Body of pancreas (tissue), 4 donors: ENCODE results near the gene LCE2B. TPM values are rescaled to one million over a fixed set of nuclear protein-coding genes. Genes with fewer than 3 reads are reported as not detected.
"Not testable (repeated sequence)": the region's sequence is repeated elsewhere in the genome, so short reads cannot be mapped to it uniquely, and the experiment has no call there.

Experiments used
- ATAC-seq: fragments of 150-250 bp; one replicate; pipeline ENCODE4 v1.9.1; 2016
- DNase-seq, 4 donors: peaks; one replicate each; pipeline ENCODE4 v3.0.0-alpha.2; 2019
- H3K27ac ChIP-seq, 4 donors: fragments of 200-600 bp; sonication (generic); 1 replicate in 3 of 4; 2 replicates in 1 of 4; pipeline versions ENCODE4 v1.5.1 to v1.6.1; 2016 to 2019; ENCODE audit warnings: mild to moderate bottlenecking in 1 of 4, mixed read lengths in 1 of 4, moderate library complexity in 1 of 4
- H3K27me3 ChIP-seq, 2 donors: fragments of 200-600 bp; sonication (generic); one replicate each; pipeline ENCODE4 v1.6.0; 2016; ENCODE audit warnings: mild to moderate bottlenecking in 1 of 2
- H3K36me3 ChIP-seq, 2 donors: fragments of 200-600 bp; sonication (generic); replicated peaks in 1 of 2; 2 replicates each; pipeline ENCODE4 v1.5.1; 2016; ENCODE audit warnings: low read depth in 2 of 2; ENCODE audit not compliant: insufficient read depth in 1 of 2
- H3K4me1 ChIP-seq: fragments of 200-600 bp; sonication (generic); one replicate; pipeline ENCODE4 v1.6.0; 2016
- H3K4me3 ChIP-seq, 2 donors: fragments of 200-600 bp; sonication (generic); 1 replicate in 1 of 2; 2 replicates in 1 of 2; pipeline ENCODE4 v1.5.1; 2016 to 2019
- H3K9me3 ChIP-seq, 3 donors: fragments of 200-600 bp; sonication (generic); 1 replicate in 2 of 3; 2 replicates in 1 of 3; pipeline ENCODE4 v1.5.1; 2016
- POLR2A ChIP-seq, 3 donors: fragments of 450-650 bp; IDR thresholded peaks; one replicate each; pipeline ENCODE4 v1.6.1; 2016; ENCODE audit warnings: antibody characterized with exemption in 3 of 3, mild to moderate bottlenecking in 2 of 3
- WGBS, 2 donors: methylation state at CpG; one replicate each; pipeline ENCODE4 v1.1.5; 2017; 5-methylcytosine and 5-hydroxymethylcytosine counted together
- intact Hi-C: fragments of 100-400 bp; cut with DNase I; formaldehyde crosslinking; loops from one replicate; pipeline ENCODE4 v1.15.1; 2023
- total RNA-seq, 2 donors: library from RNA; depleted of rRNA; stranded (reverse); fragments of >200 nt; gene quantifications; one replicate each; pipeline ENCODE4 v1.1.0, GENCODE V29; 2016
- TF ChIP-seq, protein P1 (sequence below), 7 experiments: fragments of 450-650 bp in 4 of 7; fragments of 200-600 bp in 3 of 7; sonication (generic) in 3 of 7; IDR thresholded peaks; one replicate each; pipeline ENCODE4 v1.5.1; 2016 to 2019; ENCODE audit warnings: antibody characterized with exemption in 7 of 7

The LCE2B gene, protein sequence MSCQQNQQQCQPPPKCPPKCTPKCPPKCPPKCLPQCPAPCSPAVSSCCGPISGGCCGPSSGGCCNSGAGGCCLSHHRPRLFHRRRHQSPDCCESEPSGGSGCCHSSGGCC
- total RNA-seq = not detected

- ATAC-seq, H3K4me1 ChIP-seq, H3K36me3 ChIP-seq, H3K27ac ChIP-seq, H3K27me3 ChIP-seq, H3K9me3 ChIP-seq, DNase-seq, H3K4me3 ChIP-seq, intact Hi-C loops: not testable (repeated sequence)
- 68 to 100% methylated on average over 2 to 4 of the region's 4 CpGs for WGBS, 2 donors
Measured at GRCh38 chr1:152685823-152686222, at the start of gene LCE2B. TSS of gene LCE2B (plus strand) at chr1:152686123. CDS start at chr1:152686844, 721 bp downstream.

GRCh38 chr1:152640351-152640750 is 45.6 kb upstream of the LCE2B start:
- 38 to 55% methylated on average over 1 of the region's 1 CpG for WGBS, 2 donors
- Histone ChIP-seq H3K9me3 (no peaks in the 10 kb centered on the region), H3K27me3 (no peaks in the 10 kb centered on the region)

DNA sequence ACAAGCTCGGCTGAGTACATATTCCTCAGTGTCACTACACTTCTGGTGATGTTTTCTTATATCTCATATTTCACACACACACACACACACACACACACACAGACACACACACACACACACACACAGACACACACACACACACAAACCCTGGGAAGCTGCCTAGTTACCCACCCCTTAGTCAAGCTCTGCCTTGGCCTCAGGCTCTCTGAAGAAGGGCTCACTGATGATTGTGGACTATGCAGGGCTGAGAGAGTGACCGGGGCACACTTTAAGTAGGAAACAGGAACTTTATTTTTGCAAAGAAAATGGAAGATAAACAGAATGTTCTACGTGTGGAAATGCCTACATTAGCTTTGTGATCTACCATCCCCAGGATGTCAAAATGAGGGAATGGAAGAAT is 42.0 kb upstream of the LCE2B start:
- Histone ChIP-seq H3K36me3 (no peaks in the 10 kb centered on the region), H3K27me3 (no peaks in the 10 kb centered on the region), H3K9me3 (no peaks in the 10 kb centered on the region), H3K4me3 (no peak overlapping the region), H3K4me1 (no peaks in the 10 kb centered on the region), H3K27ac (no peak overlapping the region)
- no peak for ATAC-seq
- 42 to 48% methylated on average over 3 of the region's 3 CpGs for WGBS, 2 donors
- no peak for DNase-seq
- intact Hi-C loops = no loop called here
- TF ChIP-seq, protein P1, sequence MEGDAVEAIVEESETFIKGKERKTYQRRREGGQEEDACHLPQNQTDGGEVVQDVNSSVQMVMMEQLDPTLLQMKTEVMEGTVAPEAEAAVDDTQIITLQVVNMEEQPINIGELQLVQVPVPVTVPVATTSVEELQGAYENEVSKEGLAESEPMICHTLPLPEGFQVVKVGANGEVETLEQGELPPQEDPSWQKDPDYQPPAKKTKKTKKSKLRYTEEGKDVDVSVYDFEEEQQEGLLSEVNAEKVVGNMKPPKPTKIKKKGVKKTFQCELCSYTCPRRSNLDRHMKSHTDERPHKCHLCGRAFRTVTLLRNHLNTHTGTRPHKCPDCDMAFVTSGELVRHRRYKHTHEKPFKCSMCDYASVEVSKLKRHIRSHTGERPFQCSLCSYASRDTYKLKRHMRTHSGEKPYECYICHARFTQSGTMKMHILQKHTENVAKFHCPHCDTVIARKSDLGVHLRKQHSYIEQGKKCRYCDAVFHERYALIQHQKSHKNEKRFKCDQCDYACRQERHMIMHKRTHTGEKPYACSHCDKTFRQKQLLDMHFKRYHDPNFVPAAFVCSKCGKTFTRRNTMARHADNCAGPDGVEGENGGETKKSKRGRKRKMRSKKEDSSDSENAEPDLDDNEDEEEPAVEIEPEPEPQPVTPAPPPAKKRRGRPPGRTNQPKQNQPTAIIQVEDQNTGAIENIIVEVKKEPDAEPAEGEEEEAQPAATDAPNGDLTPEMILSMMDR (IDR thresholded peaks at IDR 0.05) = no peak

More at GRCh38 chr1:152640351-152640750, 45.6 kb upstream of the LCE2B start:
- Histone ChIP-seq H3K36me3 (no peaks in the 10 kb centered on the region), H3K27ac (no peak overlapping the region), H3K4me1 (no peaks in the 10 kb centered on the region), H3K4me3 (no peak overlapping the region)
- intact Hi-C loops = no loop called here
- no peak for TF ChIP-seq POLR2A (IDR thresholded peaks at IDR 0.05)
- TF ChIP-seq, protein P1 (IDR thresholded peaks at IDR 0.05) = no peak
- DNase-seq (no peak), ATAC-seq (no peak)

DNA sequence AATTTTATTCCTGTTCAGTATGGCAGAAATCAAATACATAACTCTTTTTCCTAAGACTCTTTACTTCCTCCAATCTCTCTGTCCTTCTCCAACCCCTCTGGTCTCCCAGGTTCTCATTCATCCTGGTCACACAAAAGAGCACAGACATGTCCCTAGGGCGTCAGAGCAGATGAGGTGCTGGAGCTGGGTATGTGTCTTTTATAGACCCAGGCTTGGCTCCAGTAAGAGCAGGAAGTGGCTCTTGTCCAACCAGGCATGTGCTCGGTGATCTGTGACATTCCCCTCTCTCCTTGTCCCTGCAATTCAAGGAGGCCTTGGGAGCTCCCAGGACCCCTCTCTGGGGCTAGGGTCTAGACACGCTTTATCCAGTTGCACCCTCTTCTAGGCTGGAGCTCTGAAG is 40.8 kb upstream of the LCE2B start:
- 56 to 64% methylated on average over 3 of the region's 3 CpGs for WGBS, 2 donors

GRCh38 chr1:152646656-152647055 is 39.3 kb upstream of the LCE2B start:
- DNase-seq (no peak), ATAC-seq (no peak)
- Histone ChIP-seq H3K4me1 (no peaks in the 10 kb centered on the region), H3K27me3 (no peaks in the 10 kb centered on the region), H3K36me3 (no peaks in the 10 kb centered on the region), H3K9me3 (no peaks in the 10 kb centered on the region), H3K27ac (no peak overlapping the region), H3K4me3 (no peak overlapping the region)
- TF ChIP-seq, protein P1 (IDR thresholded peaks at IDR 0.05) = no peak
- TF ChIP-seq POLR2A (IDR thresholded peaks at IDR 0.05) = no peak
- intact Hi-C loops = no loop called here

More for the DNA sequence above, 40.8 kb upstream of the LCE2B start:
- no peak for ATAC-seq
- Histone ChIP-seq H3K27ac (no peak overlapping the region), H3K4me3 (no peak overlapping the region), H3K9me3 (no peaks in the 10 kb centered on the region), H3K36me3 (no peaks in the 10 kb centered on the region), H3K27me3 (no peaks in the 10 kb centered on the region), H3K4me1 (no peaks in the 10 kb centered on the region)
- intact Hi-C loops = no loop called here
- TF ChIP-seq POLR2A (IDR thresholded peaks at IDR 0.05) = no peak
- TF ChIP-seq, protein P1 (IDR thresholded peaks at IDR 0.05) = no peak
- no peak for DNase-seq
